PC-3 (cell line): Measurements from ENCODE around the gene E2F2.

Experiments used
- CTCF ChIP-seq: fragments of 300-600 bp; sonication (generic); conservative IDR thresholded peaks from 2 replicates; pipeline ENCODE4 v1.5.1; 2017; ENCODE audit warnings: antibody characterized with exemption, low read depth, mild to moderate bottlenecking, low read length
- EZH2 ChIP-seq: fragments of 300-600 bp; sonication (generic); IDR thresholded peaks from one replicate; pipeline ENCODE4 v1.6.1; 2017; ENCODE audit warnings: antibody characterized with exemption, mild to moderate bottlenecking, low read length; ENCODE audit not compliant: unreplicated experiment
- EZH2phosphoT487 ChIP-seq: fragments of 300-600 bp; sonication (generic); IDR thresholded peaks from 2 replicates; pipeline ENCODE4 v1.6.1; 2018; ENCODE audit warnings: mild to moderate bottlenecking, antibody characterized with exemption, low read length, borderline replicate concordance

DNA sequence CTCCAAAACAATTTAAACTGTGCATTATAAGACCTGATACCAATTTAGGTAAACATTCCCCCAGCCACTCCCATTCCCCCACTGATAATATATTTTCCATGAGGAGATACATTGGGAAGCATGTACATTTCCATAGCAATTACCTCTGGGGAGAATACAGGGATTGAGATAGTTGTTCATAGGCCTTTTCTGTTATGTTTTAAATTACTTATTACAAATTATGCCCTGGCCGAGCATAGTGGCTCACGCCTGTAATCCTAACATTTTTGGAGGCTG lies 51.4 kb downstream of the E2F2 start:
- TF ChIP-seq CTCF (no peak), EZH2 (no peak), EZH2phosphoT487 (no peak)
